ENCODE results near the gene C1S. TPM values are rescaled to one million over a fixed set of nuclear protein-coding genes. Genes with fewer than 3 reads are reported as not detected.

The C1S gene
- total RNA-seq, 1 experiment from 2014 or later: 7.1 TPM

DNA sequence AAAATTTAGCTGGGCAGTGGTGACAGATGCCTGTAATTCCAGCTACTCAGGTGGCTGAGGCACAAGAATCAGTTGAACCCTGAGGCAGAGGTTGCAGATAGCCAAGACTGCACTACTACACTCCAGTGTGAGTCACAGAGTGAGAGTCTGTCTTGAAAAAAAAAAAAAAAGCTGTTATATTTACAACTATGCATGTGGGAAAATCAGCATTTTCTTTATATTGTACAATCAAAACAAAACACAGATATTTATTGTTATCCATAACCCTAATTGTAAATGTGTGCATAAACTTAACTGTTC is 19.3 kb downstream of the C1S start:
- CTCF ChIA-PET: interaction anchor here (0.6 kb wide), 2 partner anchors 56 to 100 kb away, joined by 3 to 5 read pairs; no protein-coding TSS in a partner anchor

DNA sequence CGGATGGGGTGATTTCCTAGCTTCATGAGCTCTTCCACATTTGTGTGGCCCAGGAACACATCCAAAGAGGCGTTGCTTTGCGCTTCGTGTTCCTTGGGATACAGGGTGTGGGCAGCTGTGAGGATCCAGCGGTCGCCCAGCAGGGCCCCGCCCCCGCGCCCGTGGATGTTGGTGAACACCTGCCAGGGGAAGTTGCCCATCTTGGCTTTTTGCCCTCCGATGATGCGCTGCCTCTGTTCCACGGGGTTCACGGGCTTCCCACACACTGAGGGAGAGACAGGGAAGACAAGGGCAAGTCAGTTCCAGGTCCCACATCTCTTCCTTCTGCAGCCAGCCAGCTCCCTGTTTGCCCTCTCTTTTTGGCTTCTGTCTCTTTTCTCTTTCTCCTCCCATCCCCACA is 20.5 kb downstream of the C1S start:
- DNase-seq: no peak
- H3K9me3 Mint-ChIP-seq (ENCODE audit: low read depth, unreplicated experiment): peaks cover 5% of the 10 kb centered on the region
- H3K36me3 Mint-ChIP-seq (ENCODE audit: insufficient read depth, unreplicated experiment): no peaks in the 10 kb centered on the region
- H3K4me3 Mint-ChIP-seq (ENCODE audit: low read depth, unreplicated experiment): no peak overlapping the region
- CTCF ChIA-PET: no interaction called here
- no peak overlapping the region for H3K27ac Mint-ChIP-seq (ENCODE audit: unreplicated experiment)
- no peaks in the 10 kb centered on the region for H3K4me1 Mint-ChIP-seq (ENCODE audit: low read depth, unreplicated experiment)
- TF ChIP-seq, protein P1, sequence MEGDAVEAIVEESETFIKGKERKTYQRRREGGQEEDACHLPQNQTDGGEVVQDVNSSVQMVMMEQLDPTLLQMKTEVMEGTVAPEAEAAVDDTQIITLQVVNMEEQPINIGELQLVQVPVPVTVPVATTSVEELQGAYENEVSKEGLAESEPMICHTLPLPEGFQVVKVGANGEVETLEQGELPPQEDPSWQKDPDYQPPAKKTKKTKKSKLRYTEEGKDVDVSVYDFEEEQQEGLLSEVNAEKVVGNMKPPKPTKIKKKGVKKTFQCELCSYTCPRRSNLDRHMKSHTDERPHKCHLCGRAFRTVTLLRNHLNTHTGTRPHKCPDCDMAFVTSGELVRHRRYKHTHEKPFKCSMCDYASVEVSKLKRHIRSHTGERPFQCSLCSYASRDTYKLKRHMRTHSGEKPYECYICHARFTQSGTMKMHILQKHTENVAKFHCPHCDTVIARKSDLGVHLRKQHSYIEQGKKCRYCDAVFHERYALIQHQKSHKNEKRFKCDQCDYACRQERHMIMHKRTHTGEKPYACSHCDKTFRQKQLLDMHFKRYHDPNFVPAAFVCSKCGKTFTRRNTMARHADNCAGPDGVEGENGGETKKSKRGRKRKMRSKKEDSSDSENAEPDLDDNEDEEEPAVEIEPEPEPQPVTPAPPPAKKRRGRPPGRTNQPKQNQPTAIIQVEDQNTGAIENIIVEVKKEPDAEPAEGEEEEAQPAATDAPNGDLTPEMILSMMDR (IDR thresholded peaks at IDR 0.05; ENCODE audit: unreplicated experiment): no peak
- no TSS peak for BruUV-seq (replicated peaks)
- intact Hi-C loops (cut with micrococcal nuclease; ENCODE audit: unreplicated experiment): no loop called here
- H3K27me3 Mint-ChIP-seq (ENCODE audit: unreplicated experiment): peaks cover 16% of the 10 kb centered on the region

More for the DNA sequence above, 19.3 kb downstream of the C1S start:
- peaks cover 29% of the 10 kb centered on the region for H3K27me3 Mint-ChIP-seq (ENCODE audit: unreplicated experiment)
- no peak overlapping the region for H3K4me3 Mint-ChIP-seq (ENCODE audit: low read depth, unreplicated experiment)
- intact Hi-C loops (cut with micrococcal nuclease; ENCODE audit: unreplicated experiment): no loop called here
- H3K4me1 Mint-ChIP-seq (ENCODE audit: low read depth, unreplicated experiment): no peaks in the 10 kb centered on the region
- H3K36me3 Mint-ChIP-seq (ENCODE audit: insufficient read depth, unreplicated experiment): no peaks in the 10 kb centered on the region
- DNase-seq: no peak
- H3K27ac Mint-ChIP-seq (ENCODE audit: unreplicated experiment): no peak overlapping the region
- no TSS peak for BruUV-seq (replicated peaks)
- H3K9me3 Mint-ChIP-seq (ENCODE audit: low read depth, unreplicated experiment): peaks cover 5% of the 10 kb centered on the region
- TF ChIP-seq, protein P1 (IDR thresholded peaks at IDR 0.05; ENCODE audit: unreplicated experiment): no peak

DNA sequence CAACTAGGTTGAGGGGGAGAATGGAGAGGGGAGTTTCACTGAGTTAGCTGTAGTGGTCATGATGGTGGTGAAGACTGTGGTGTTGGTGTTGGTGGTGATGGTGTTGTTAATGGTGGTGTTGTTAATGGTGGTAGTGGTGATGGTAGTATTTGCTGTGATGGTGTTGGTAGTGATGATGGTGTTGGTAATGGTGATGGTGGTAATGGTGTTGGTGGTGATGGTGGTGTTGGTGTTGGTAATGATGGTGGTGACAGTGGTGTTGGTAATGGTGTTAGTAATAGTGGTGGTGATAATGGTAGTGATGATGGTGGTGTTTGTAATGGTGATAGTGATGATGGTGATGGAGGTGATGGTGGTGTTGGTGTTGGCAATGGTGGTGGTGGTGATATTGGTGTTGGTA is 22.6 kb downstream of the C1S start:
- Mint-ChIP-seq H3K27ac (ENCODE audit: unreplicated experiment) (no peak overlapping the region), H3K27me3 (ENCODE audit: unreplicated experiment) (peaks cover 18% of the 10 kb centered on the region), H3K4me3 (ENCODE audit: low read depth, unreplicated experiment) (no peak overlapping the region), H3K9me3 (ENCODE audit: low read depth, unreplicated experiment) (peaks cover 5% of the 10 kb centered on the region), H3K36me3 (ENCODE audit: insufficient read depth, unreplicated experiment) (no peaks in the 10 kb centered on the region), H3K4me1 (ENCODE audit: low read depth, unreplicated experiment) (no peaks in the 10 kb centered on the region)
- intact Hi-C loops (cut with micrococcal nuclease; ENCODE audit: unreplicated experiment): no loop called here
- no TSS peak for BruUV-seq (replicated peaks)
- DNase-seq: no peak
- CTCF ChIA-PET: no interaction called here
- TF ChIP-seq, protein P1 (IDR thresholded peaks at IDR 0.05; ENCODE audit: unreplicated experiment): no peak

DNA sequence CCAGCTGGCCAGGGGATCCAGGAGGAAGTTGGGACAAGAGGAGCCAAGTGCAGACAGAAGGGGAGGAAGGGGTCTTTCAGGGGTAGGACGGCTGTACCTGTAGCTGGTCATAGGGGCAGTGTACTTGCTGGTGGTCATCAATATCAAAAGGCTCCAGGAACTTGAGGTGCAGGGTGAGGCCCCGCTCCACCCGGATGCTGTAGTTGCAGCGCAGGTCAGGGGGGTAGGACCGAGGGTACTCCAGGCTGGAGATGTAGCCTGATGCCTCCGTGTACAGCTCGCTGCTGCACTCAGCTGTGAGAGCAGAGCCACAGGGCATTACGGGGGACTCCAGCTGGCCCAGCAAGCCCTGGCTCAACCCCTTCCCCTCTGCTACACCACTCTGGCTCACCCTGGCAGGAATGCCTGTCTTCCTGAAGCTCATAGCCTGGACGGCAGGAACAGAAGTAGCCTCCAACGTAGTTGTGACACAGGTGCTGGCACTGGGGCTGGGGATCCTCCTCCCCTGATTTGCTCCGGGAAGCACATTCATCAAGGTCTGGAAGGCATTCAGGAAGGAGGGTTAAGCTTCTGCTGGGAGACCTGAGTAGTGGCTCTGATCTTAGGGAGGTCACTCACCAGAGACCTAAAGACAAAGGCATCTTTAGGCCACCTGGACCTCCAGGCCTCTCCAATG is 28.8 kb downstream of the C1S start:
- no TSS peak for BruUV-seq (replicated peaks)
- CTCF ChIA-PET: no interaction called here
- TF ChIP-seq, protein P1 (IDR thresholded peaks at IDR 0.05; ENCODE audit: unreplicated experiment): no peak
- Mint-ChIP-seq H3K27me3 (ENCODE audit: unreplicated experiment) (peaks cover 60% of the 10 kb centered on the region), H3K4me3 (ENCODE audit: low read depth, unreplicated experiment) (no peak overlapping the region), H3K4me1 (ENCODE audit: low read depth, unreplicated experiment) (no peaks in the 10 kb centered on the region), H3K9me3 (ENCODE audit: low read depth, unreplicated experiment) (no peaks in the 10 kb centered on the region), H3K27ac (ENCODE audit: unreplicated experiment) (no peak overlapping the region), H3K36me3 (ENCODE audit: insufficient read depth, unreplicated experiment) (peaks cover 11% of the 10 kb centered on the region)
- intact Hi-C loops (cut with micrococcal nuclease; ENCODE audit: unreplicated experiment): no loop called here
- DNase-seq: no peak

All from Calu3 (cell line).